ENCODE results near the gene CNKSR3. TPM values are rescaled to one million over a fixed set of nuclear protein-coding genes. Genes with fewer than 3 reads are reported as not detected.

Gene CNKSR3
- polyA plus RNA-seq, 6 donors from 2014 or later: not detected

DNA sequence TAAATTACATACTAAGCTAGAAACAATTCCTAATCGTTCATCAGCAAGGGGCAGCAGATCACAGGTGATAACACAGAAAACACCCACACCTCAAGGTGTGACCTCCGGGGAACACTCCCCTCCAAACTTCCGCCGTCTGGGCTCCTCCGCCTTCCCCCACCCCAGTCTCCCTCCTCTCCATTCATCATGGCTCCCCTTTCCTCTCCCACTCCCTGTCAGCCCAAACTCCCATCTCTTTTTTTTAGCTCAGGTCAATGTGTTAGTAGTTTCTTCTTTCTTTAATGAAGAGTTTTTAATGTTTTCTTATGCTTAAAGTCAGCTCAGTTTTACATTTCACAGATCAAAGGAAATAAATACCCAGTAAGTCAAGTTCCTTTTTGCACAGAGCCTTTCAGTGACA, 20.7 kb downstream of the CNKSR3 start:
- no peaks in the 10 kb centered on the region for H3K4me1 Mint-ChIP-seq
- no peaks in the 10 kb centered on the region for H3K9me3 Mint-ChIP-seq
- no peak overlapping the region for H3K4me3 Mint-ChIP-seq
- no peak for ATAC-seq (ENCODE audit: low read depth in 2 of 2)
- peaks cover 0 to 4% (median 0%) of the 10 kb centered on the region in 3 donors for H3K27me3 Mint-ChIP-seq
- H3K36me3 Mint-ChIP-seq: no peaks in the 10 kb centered on the region
- DNase-seq: no peak
- H3K27ac Mint-ChIP-seq: no peak overlapping the region

DNA sequence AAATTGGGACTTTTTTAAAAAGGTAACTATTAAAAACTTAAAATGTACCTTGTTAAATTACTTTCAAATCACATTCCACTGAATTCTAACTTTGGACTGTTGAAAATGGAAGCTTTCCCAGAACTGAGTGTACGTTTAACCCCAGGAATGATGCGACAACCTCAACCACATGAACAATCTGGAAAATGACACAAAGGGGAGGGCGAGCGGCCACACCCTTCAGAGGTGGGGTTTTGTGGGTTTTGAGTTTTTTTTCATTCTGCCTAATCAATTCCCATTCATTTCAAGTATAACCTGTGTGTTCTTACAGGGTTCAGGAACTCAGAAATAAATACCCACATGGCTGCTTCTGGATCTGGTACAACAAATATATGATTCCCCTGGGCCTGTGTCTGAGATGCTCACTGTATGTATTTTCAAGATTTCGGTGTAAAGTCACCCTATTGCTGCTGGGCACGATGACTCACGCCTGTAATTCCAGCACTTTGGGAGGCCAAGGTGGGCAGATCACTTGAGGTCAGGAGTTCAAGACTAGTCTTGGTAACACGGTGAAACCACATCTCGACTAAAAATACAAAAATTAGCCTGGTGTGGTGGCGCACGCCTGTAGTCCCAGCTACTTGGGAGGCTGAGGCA, 21.6 kb downstream of the CNKSR3 start:
- Mint-ChIP-seq H3K4me1 (no peaks in the 10 kb centered on the region), H3K27me3 (peaks cover 0 to 4% (median under 1%) of the 10 kb centered on the region in 3 donors), H3K27ac (no peak overlapping the region), H3K4me3 (no peak overlapping the region), H3K36me3 (no peaks in the 10 kb centered on the region), H3K9me3 (no peaks in the 10 kb centered on the region)
- no peak for ATAC-seq (ENCODE audit: low read depth in 2 of 2)
- no peak for DNase-seq

DNA sequence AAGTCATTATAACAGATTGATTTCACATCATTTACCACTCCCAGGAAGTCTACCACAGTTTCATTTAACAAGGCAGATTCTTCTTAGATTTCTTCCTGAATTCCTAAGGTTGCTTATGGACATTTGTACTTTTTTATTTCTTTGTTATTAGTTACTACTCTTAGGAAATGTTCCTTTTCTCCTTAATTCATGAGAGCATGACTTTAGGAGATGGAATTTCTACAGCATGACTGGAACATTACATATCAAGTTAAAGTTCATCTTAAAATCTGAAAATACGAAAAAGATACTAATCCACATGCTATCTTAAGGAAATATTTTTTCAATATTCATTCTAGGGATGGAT, 22.3 kb downstream of the CNKSR3 start:
- H3K4me3 Mint-ChIP-seq: no peak overlapping the region
- no peaks in the 10 kb centered on the region for H3K36me3 Mint-ChIP-seq
- DNase-seq (no peak), ATAC-seq (ENCODE audit: low read depth in 2 of 2) (no peak)
- H3K27me3 Mint-ChIP-seq: peaks cover 0 to 7% (median 4%) of the 10 kb centered on the region in 3 donors
- no peaks in the 10 kb centered on the region for H3K4me1 Mint-ChIP-seq
- H3K9me3 Mint-ChIP-seq: peaks cover 0 to 5% (median 0%) of the 10 kb centered on the region in 7 donors
- H3K27ac Mint-ChIP-seq: no peak overlapping the region

DNA sequence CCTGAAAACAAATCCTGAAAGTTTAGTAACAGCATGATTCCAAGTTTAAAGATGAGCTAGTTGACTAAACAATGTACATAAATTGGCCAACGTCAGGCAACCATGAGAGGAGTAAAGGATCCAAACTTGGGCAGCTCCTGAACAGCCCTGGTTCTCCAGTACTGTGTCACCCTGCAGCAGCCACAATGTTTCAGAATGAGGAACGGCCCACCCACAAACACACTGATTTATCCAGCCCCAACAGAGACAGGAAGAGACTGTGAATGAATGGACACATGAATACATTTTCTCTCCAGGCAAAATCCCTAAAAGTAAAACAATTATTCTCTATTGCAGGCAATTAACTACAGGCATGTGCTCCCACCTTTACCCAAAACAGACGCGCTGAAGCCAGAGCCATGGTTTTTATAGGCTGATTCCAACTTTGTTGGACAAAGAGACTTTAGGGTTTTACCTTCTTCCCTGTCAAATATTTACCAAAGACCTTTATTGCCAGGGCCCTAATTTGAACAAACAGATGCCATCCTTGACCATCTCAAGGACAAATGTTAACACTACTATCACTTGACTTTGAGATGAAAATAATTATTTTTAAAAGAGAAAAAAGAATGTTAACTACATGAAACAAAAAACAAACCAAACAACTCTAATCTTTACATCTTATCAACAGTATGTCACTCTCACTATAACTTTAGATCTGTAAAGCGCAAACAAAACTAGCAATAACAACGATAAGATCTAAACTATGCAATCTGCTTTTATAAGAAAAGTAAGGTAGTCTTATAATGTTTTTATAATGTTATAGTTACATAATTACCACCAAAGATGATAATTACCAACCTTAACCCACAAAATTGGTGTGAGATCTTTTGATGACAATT, 22.9 kb downstream of the CNKSR3 start:
- Mint-ChIP-seq H3K36me3 (no peaks in the 10 kb centered on the region), H3K27ac (no peak overlapping the region), H3K4me1 (no peaks in the 10 kb centered on the region), H3K27me3 (peaks cover 0 to 8% (median 4%) of the 10 kb centered on the region in 3 donors), H3K9me3 (peaks cover 0 to 5% (median 0%) of the 10 kb centered on the region in 7 donors), H3K4me3 (no peak overlapping the region)
- DNase-seq (no peak), ATAC-seq (ENCODE audit: low read depth in 2 of 2) (no peak)

DNA sequence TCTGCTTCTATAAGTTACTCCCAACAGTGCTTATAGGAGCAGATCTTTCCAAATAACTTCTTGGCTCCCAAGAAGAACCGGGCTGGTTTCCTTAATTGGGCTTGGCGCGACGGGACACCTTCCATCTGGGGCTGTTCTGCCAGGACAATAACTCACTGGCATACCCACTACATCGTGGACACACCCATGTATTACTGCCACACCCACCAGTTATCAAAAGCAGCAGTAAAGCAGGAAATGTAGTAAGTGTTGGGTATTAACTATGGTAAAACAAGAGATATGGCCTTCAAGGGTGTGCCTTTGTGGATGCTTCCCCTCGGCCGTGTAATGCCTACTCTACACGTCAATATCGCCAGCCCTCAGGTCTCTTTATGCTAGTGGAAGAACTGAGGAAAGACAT, 24.7 kb downstream of the CNKSR3 start:
- Mint-ChIP-seq H3K4me3 (no peak overlapping the region), H3K36me3 (no peaks in the 10 kb centered on the region), H3K27me3 (peaks cover 0 to 8% (median 4%) of the 10 kb centered on the region in 3 donors), H3K4me1 (no peaks in the 10 kb centered on the region), H3K9me3 (peaks cover 0 to 5% (median 0%) of the 10 kb centered on the region in 7 donors), H3K27ac (no peak overlapping the region)
- DNase-seq (no peak), ATAC-seq (ENCODE audit: low read depth in 2 of 2) (no peak)

DNA sequence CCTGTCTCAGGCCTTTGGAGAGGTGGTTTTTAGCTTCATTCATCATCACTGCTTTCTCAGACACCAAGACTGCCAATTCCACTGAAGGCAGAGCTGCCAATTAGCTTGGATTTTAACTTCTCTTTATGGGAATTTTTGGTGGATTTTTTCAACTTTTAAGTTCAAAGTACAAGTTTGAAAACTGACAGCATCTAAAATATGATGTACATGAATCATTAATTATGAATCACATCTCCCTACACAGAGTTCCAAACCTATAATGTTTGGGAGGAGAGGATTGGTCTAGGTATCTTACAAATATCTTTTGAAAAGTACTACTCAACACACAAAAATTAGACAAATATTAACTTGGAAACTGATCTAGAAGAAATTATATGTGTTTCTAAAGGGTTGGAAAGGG, 25.5 kb downstream of the CNKSR3 start:
- Mint-ChIP-seq H3K4me1 (no peaks in the 10 kb centered on the region), H3K27ac (no peak overlapping the region)

DNA sequence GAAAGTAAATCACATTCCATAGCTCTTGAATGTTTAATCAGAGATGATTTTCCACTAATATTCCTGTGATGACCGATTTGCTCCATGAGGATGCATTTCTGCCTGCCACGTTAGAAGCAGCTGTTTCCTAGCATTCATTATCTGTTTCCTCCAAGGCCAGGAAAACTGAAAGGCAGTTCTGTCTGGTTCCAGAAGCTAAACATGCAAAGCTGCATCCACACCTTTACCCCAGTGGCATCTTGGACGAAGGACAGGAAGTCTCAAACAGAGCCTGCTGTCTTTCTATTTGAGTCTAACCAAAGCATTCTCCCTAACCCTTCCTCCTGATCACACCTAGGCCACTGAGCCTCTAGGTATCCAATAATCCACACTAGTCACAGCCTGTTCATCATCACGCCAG, 27.6 kb downstream of the CNKSR3 start:
- ATAC-seq (ENCODE audit: low read depth in 2 of 2): no peak
- no peaks in the 10 kb centered on the region for H3K4me1 Mint-ChIP-seq
- H3K27ac Mint-ChIP-seq: no peak overlapping the region
- H3K36me3 Mint-ChIP-seq: no peaks in the 10 kb centered on the region
- no peak overlapping the region for H3K4me3 Mint-ChIP-seq
- peaks cover 0 to 8% (median 7%) of the 10 kb centered on the region in 3 donors for H3K27me3 Mint-ChIP-seq
- H3K9me3 Mint-ChIP-seq: peaks cover 0 to 5% (median 0%) of the 10 kb centered on the region in 7 donors
- no peak for DNase-seq

More for the DNA sequence above, 25.5 kb downstream of the CNKSR3 start:
- Mint-ChIP-seq H3K36me3 (no peaks in the 10 kb centered on the region), H3K9me3 (peaks cover 0 to 5% (median 0%) of the 10 kb centered on the region in 7 donors), H3K4me3 (no peak overlapping the region), H3K27me3 (peaks cover 0 to 8% (median 4%) of the 10 kb centered on the region in 3 donors)
- ATAC-seq (ENCODE audit: low read depth in 2 of 2): no peak
- DNase-seq: no peak

DNA sequence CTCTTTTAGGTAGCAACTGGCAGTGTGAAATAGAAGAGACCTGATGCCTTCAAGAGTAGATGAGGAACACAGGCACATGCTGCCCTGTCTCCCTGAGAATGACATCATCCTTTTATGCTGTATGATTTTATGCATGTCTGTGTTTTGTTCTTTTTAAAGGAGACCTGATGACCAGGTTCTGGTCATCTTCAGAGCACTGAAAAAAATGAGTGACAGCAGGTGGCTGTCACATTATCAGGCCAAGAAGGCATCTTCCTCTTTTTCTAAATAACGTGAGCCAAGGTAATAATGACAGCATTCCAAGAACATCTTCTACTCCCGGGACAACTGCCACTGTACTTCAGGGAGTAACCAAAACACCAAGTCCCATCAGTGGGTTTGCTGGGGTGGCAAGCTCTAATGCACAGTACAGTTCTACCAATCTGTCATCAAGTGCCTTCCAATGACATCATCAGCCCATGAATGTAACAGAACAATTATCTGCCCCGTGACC, 28.9 kb downstream of the CNKSR3 start:
- Mint-ChIP-seq H3K36me3 (no peaks in the 10 kb centered on the region), H3K4me1 (no peaks in the 10 kb centered on the region), H3K27me3 (peaks cover 0 to 8% (median 7%) of the 10 kb centered on the region in 3 donors), H3K4me3 (no peak overlapping the region), H3K27ac (no peak overlapping the region), H3K9me3 (peaks cover 0 to 5% (median 0%) of the 10 kb centered on the region in 7 donors)
- DNase-seq: no peak
- no peak for ATAC-seq (ENCODE audit: low read depth in 2 of 2)

DNA sequence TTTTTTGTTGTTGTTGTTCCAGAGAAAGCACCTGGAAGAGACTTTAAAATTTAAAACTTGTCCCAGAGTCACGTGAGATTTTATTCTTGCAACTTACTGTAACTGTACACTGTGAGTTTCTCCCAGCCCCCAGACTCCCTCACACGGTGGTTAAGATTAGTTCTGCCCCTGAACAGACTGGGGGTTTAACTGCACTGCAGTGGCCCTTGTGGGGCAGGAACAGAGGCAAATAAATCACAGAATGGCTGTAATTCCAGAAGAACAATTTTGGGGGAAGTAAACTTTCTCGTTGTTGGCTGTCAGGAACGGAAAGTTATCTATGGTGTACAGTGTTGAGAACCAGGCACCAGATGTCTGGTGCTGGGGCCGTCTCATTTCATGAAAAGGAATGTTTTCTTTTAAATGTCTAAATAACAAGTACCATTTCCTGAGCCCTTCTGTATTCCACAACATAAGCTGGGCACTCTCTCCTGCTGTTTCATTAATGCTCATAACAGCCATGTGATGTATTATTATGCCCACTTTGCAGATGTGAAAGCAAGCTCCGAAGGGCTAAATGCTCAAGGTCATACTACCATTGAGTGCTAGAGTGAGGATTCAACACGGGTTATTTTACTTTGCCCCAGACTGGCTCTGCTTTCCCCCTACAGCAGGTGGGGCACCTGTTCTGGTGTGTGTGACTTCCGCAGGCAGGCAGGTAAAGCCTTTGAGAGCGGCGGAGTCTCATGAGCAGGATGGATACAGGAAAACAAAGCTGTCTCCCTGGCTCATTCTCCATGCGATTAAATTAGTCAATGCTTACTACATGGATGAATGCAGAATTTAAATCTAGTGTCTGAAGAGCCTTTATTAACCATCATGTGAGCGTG, 30.5 kb downstream of the CNKSR3 start:
- no peaks in the 10 kb centered on the region for H3K4me1 Mint-ChIP-seq
- DNase-seq (no peak), ATAC-seq (ENCODE audit: low read depth in 2 of 2) (no peak)
- H3K36me3 Mint-ChIP-seq: no peaks in the 10 kb centered on the region
- H3K9me3 Mint-ChIP-seq: peaks cover 0 to 5% (median 0%) of the 10 kb centered on the region in 7 donors
- peaks cover 0 to 8% (median 3%) of the 10 kb centered on the region in 3 donors for H3K27me3 Mint-ChIP-seq
- no peak overlapping the region for H3K27ac Mint-ChIP-seq
- peak overlapping the region in 1 of 8 donors; percentile 7 for H3K4me3 Mint-ChIP-seq

DNA sequence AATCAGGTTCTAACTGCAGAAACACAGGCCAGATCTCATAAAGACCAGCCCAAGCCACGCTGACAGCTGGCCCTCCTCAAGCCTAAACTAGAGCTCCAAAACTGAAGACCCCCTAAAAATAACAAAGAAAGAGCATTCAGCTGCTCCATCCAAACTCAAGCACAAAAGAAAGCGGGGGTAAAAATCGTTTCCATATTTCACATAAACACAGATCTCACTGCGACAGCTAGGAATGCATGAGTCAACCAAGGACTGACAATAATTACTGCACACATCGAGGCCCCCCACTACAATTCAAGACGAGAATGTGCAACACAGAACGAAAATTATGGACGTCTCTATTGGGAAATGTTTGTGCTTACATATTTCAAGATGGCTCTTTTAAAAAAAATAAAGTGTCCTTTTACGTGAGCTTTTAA, 31.1 kb downstream of the CNKSR3 start:
- Mint-ChIP-seq H3K4me1 (no peaks in the 10 kb centered on the region), H3K9me3 (peaks cover 0 to 5% (median 0%) of the 10 kb centered on the region in 7 donors), H3K27me3 (peaks cover 3 to 8% (median 3%) of the 10 kb centered on the region in 3 donors), H3K36me3 (no peaks in the 10 kb centered on the region), H3K27ac (no peak overlapping the region), H3K4me3 (no peak overlapping the region)
- no peak for ATAC-seq (ENCODE audit: low read depth in 2 of 2)
- no peak for DNase-seq

DNA sequence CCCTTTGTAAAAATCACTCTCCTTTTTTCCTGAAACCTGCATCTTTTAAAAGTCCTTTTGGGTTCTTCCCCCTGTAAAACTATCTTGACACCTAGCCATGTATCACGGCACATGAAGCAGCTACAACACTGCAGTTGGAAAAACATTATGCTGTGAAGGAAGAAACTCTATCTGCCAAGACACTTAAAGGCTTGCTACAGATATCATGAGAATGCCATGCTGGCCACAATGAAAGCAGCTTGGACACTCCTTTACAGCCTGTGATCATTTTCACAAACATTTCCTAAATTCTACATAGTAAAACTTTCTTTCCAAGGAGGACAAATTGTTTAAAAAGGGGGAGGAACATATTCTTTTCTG, 31.8 kb downstream of the CNKSR3 start:
- Mint-ChIP-seq H3K27ac (no peak overlapping the region), H3K4me1 (no peaks in the 10 kb centered on the region)

DNA sequence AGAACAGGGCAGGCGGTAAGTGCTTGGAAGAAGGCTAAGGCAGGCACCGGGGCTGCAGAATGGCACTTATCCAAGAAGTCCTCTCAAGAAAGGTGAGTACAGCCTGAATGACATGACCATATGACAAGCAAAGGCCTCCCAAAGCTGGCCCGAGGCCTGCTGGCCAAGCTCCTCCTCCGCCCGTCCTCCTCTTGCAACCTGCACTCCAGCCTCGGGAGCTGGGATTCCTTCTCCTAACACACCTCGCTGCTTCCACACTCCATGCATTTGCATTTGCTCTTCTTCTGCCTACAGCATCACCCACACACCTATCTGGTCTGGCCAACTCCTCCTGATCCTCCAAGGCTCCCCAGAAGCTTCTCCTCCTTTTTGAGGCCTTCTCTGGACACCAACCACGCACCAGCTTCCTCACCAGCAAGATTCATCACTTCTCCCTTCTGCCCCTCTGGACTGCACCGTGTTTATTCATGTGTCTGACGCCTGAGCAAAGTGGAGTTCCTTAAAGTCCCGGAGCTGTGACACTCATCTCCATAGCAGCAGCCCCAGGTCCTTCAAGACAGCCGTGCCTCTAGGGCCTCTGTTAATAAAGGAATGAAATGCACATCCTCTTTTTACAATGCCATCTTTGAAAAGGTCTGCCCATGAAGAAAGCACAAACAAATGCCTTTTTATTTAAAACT, 32.3 kb downstream of the CNKSR3 start:
- Mint-ChIP-seq H3K4me3 (no peak overlapping the region), H3K36me3 (no peaks in the 10 kb centered on the region), H3K9me3 (no peaks in the 10 kb centered on the region), H3K27me3 (peaks cover under 1 to 5% (median 3%) of the 10 kb centered on the region in 3 donors), H3K4me1 (no peaks in the 10 kb centered on the region), H3K27ac (peak overlapping the region in 1 of 6 donors; percentile 13)
- ATAC-seq (ENCODE audit: low read depth in 2 of 2) (no peak), DNase-seq (no peak)

More for the DNA sequence above, 31.8 kb downstream of the CNKSR3 start:
- Mint-ChIP-seq H3K4me3 (no peak overlapping the region), H3K9me3 (peaks cover 0 to 4% (median 0%) of the 10 kb centered on the region in 7 donors), H3K27me3 (peaks cover 3 to 6% (median 5%) of the 10 kb centered on the region in 3 donors), H3K36me3 (no peaks in the 10 kb centered on the region)
- ATAC-seq (ENCODE audit: low read depth in 2 of 2): no peak
- DNase-seq: no peak

DNA sequence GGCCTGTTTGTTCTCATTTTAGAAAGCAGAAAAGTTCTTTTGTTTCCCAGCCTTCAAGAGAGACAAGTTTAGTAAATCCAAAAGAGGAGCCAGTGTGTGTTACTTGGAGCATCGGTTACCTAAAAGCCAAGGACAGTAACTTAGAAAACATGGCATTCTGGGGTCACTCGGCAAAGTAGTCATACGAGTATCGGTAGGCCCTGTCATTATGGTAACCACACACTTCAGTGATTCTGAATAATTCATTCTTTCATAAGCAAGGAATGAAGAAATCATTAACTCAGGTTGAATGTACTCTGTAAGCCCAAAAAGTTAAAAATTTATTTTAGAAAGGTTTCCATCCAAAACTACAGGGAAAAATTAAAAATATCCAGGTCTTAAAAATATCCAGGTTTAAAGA, 34.0 kb downstream of the CNKSR3 start:
- H3K4me3 Mint-ChIP-seq: no peak overlapping the region
- H3K4me1 Mint-ChIP-seq: no peaks in the 10 kb centered on the region
- peaks cover 3 to 8% (median 5%) of the 10 kb centered on the region in 3 donors for H3K27me3 Mint-ChIP-seq
- DNase-seq: no peak
- no peak for ATAC-seq (ENCODE audit: low read depth in 2 of 2)
- no peaks in the 10 kb centered on the region for H3K9me3 Mint-ChIP-seq
- no peaks in the 10 kb centered on the region for H3K36me3 Mint-ChIP-seq
- H3K27ac Mint-ChIP-seq: no peak overlapping the region
